Kidney (tissue), 14 donors: ENCODE data around the gene ZNF438. TPM values are rescaled to one million over a fixed set of nuclear protein-coding genes. Genes with fewer than 3 reads are reported as not detected.

Experiments
- DNase-seq, 5 donors: peaks; one replicate each; pipeline ENCODE4 v3.0.0-alpha.2; 2013 to 2020
- FAIRE-seq: peaks from 2 replicates; lab custom pipeline; 2012; peaks lifted over from hg19 to GRCh38; lab: Jason Lieb, UNC
- H3K27ac ChIP-seq, 2 donors: one replicate each; pipeline ENCODE4 v1.7.0; 2013; ENCODE audit warnings: low read depth in 2 of 2, low read length in 2 of 2, inconsistent platforms in 1 of 2
- H3K27me3 ChIP-seq: one replicate; pipeline ENCODE4 v1.7.1; 2013; ENCODE audit warnings: low read length, inconsistent platforms; ENCODE audit not compliant: control insufficient read depth, insufficient read depth
- H3K36me3 ChIP-seq, 3 donors: one replicate each; pipeline versions ENCODE4 v1.7.0 to v1.7.1; 2013; ENCODE audit warnings: low read length in 3 of 3, control low read depth in 1 of 3, inconsistent platforms in 1 of 3; ENCODE audit not compliant: insufficient read depth in 3 of 3, control insufficient read depth in 2 of 3
- H3K4me1 ChIP-seq, 3 donors: one replicate each; pipeline versions ENCODE4 v1.7.0 to v1.7.1; 2013; ENCODE audit warnings: low read length in 3 of 3, inconsistent platforms in 1 of 3, low read depth in 1 of 3; ENCODE audit not compliant: control insufficient read depth in 2 of 3, insufficient read depth in 2 of 3
- H3K4me3 ChIP-seq, 3 donors: one replicate each; pipeline versions ENCODE4 v1.7.0 to v1.8.1; 2013; ENCODE audit warnings: low read length in 3 of 3, control low read depth in 1 of 3, inconsistent platforms in 1 of 3
- H3K9ac ChIP-seq, 3 donors: one replicate each; pipeline versions ENCODE4 v1.7.0 to v1.7.1; 2013; ENCODE audit warnings: low read length in 3 of 3, control low read depth in 1 of 3, inconsistent platforms in 1 of 3
- H3K9me3 ChIP-seq, 3 donors: one replicate each; pipeline versions ENCODE4 v1.7.0 to v1.7.1; 2013; ENCODE audit warnings: low read length in 3 of 3, control low read depth in 1 of 3, inconsistent platforms in 1 of 3; ENCODE audit not compliant: control insufficient read depth in 2 of 3, insufficient read depth in 1 of 3
- intact Hi-C: fragments of 100-400 bp; cut with DNase I; formaldehyde crosslinking; loops from one replicate; pipeline ENCODE4 v1.11.1; 2022
- polyA plus RNA-seq: library from polyadenylated mRNA; stranded (reverse); fragments of 350-450 nt; fragmentation: Illumina TruSeq; extraction: RNeasy Lipid Tissue Mini Kit (QIAGEN cat#74804); gene quantifications from one replicate; pipeline ENCODE4 v1.2.3, GENCODE V29; 2014; ENCODE audit warnings: low read depth, low replicate concordance; ENCODE audit not compliant: insufficient read depth
- total RNA-seq: library from RNA; stranded (reverse); fragmentation: NEBNext Ultra II Directional; extraction: Animal tissue kit (Norgen Biotek cat#: 25700); gene quantifications from one replicate; pipeline ENCODE4 v1.2.1, GENCODE V29; 2021
- TF ChIP-seq, protein P1 (sequence below): IDR thresholded peaks from 3 replicates; pipeline ENCODE4 v1.5.1; 2012; ENCODE audit warnings: mild to moderate bottlenecking, moderate library complexity, borderline replicate concordance; ENCODE audit not compliant: insufficient read depth; ENCODE audit errors: extremely low read depth
- donor health status: control.
- donor health status: control.
- donor health status: control.
- donor health status: control.
- donor health status: control.
- donor health status: DM: yes; HTN: yes; CAD: no.
- donor health status: Normal renal cell carcinoma (clear cell type).

The ZNF438 gene
- total and polyA plus RNA-seq, 2 donors from 2014 or later, result 5.9 to 9.9 TPM

DNA sequence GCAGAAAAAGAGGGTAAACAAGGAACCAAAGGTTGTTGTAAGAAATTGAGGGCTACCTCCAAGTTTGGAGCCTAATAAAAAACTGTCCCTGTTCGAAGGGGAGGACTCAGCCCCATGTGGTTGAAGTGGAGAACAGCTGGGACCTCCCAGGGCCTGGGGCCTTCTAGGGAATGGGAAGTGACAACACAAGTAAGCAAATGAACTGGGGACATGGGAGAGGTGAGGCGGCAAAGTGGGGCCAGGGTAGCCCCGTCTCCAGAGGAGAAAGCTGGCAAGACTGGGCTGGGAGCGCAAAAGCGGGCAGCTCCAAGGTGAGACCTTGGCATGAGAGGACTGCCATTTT is 198.1 kb downstream of the ZNF438 start:
- no peaks in the 10 kb centered on the region for H3K9me3 ChIP-seq
- intact Hi-C loops, result no loop called here
- no peak overlapping the region for H3K27ac ChIP-seq
- H3K4me3 ChIP-seq, result no peak overlapping the region
- no peak for FAIRE-seq
- TF ChIP-seq, protein P1, sequence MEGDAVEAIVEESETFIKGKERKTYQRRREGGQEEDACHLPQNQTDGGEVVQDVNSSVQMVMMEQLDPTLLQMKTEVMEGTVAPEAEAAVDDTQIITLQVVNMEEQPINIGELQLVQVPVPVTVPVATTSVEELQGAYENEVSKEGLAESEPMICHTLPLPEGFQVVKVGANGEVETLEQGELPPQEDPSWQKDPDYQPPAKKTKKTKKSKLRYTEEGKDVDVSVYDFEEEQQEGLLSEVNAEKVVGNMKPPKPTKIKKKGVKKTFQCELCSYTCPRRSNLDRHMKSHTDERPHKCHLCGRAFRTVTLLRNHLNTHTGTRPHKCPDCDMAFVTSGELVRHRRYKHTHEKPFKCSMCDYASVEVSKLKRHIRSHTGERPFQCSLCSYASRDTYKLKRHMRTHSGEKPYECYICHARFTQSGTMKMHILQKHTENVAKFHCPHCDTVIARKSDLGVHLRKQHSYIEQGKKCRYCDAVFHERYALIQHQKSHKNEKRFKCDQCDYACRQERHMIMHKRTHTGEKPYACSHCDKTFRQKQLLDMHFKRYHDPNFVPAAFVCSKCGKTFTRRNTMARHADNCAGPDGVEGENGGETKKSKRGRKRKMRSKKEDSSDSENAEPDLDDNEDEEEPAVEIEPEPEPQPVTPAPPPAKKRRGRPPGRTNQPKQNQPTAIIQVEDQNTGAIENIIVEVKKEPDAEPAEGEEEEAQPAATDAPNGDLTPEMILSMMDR, result no peak
- DNase-seq, result no peak
- H3K27me3 ChIP-seq, result no peaks in the 10 kb centered on the region
- H3K4me1 ChIP-seq, result no peaks in the 10 kb centered on the region
- H3K36me3 ChIP-seq, result no peaks in the 10 kb centered on the region
- no peak overlapping the region for H3K9ac ChIP-seq

DNA sequence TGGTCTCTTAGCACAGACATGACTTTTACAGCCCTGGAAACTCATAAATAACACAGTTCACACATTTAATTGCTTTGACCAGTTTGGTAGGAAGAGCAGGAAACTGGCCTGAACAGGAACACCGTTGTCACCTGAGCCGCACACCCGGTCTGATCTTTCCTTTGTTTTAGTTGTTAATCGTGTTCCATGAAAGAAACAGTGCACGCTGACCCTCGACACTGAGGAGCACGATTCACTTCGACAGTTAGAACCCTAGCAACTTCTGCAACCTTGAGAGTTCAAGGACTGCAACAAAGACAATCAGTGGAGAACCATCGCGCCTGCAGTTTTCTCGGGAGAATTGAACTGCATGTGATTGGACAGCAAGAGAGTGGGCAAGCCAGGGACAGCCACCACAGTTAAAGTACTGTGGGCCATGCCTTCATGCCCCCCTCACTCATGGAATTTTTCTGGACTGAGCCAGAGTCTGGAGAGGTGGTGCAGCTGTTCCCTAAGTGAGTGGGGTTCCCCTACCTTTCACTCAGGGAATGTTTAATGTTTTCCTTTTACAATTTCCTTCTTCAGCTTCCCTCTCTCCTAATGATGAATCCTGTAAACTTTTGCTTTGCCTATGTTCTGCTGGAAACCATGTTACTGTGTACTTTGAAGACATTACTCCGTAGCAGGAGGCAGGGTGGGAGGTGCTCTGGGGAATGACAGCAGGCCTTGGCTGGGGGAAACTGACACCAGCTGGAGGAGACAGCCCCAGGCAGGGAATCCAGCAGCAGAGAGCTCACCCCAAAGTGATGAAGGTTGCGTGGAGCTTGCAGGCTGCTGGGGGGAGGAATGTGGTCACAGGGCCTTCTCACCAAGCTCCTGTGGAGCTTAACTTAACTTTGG is 198.7 kb downstream of the ZNF438 start:
- no peaks in the 10 kb centered on the region for H3K4me1 ChIP-seq
- no peak overlapping the region for H3K4me3 ChIP-seq
- TF ChIP-seq, protein P1, result no peak
- no peak overlapping the region for H3K27ac ChIP-seq
- intact Hi-C loops, result no loop called here
- FAIRE-seq (no peak), DNase-seq (peak in 3 of 5 donors; percentile 69 to 83 (median 78))
- H3K36me3 ChIP-seq, result no peaks in the 10 kb centered on the region
- H3K9ac ChIP-seq, result no peak overlapping the region
- no peaks in the 10 kb centered on the region for H3K27me3 ChIP-seq
- no peaks in the 10 kb centered on the region for H3K9me3 ChIP-seq

DNA sequence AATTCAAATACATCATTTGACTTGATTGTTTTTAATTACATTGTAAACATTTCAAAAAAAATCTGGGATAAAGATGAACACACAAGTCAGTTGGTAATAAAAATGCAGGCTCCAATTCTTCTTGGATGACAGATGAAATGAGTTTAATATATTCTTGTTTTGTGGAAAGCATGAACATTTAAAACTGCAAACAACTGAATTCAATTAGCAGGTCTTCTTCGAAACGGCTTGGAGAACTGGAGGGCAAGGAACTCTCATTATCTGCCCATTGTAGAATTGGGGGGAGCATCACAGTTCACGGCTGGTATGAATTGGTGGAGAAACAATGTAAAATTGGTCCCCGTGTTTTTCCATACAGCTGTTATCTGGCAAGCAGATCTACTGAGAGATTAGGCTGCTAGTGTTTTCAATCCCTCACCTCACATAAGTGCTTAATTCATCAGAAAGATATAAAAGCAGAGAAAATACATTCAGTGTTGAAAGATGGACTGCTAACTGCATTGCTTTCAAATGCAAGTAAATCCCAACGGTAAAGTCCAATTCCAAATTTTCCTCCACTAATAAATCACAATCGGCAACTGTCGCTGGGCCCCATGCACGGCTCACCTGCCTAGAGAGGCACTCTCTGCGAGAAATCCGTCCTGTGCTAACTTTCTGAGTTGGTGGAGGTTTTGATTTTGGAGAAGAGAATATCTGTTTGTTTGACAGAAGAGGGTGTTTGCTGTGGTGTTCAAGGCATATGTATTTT is 199.5 kb downstream of the ZNF438 start:
- no peak overlapping the region for H3K9ac ChIP-seq
- no peaks in the 10 kb centered on the region for H3K36me3 ChIP-seq
- no peaks in the 10 kb centered on the region for H3K27me3 ChIP-seq
- H3K4me1 ChIP-seq, result no peaks in the 10 kb centered on the region
- H3K9me3 ChIP-seq, result no peaks in the 10 kb centered on the region
- no peak overlapping the region for H3K4me3 ChIP-seq
- FAIRE-seq, result no peak
- H3K27ac ChIP-seq, result no peak overlapping the region
- no peak for DNase-seq
- intact Hi-C loops, result no loop called here
- TF ChIP-seq, protein P1, result no peak
